Fibroblast of pulmonary artery (primary cell): Measurements from ENCODE around the gene SPRR2B.
"Not testable (repeated sequence)": the region's sequence is repeated elsewhere in the genome, so short reads cannot be mapped to it uniquely, and the experiment has no call there.

Source experiments
- DNase-seq: peaks from one replicate; pipeline ENCODE4 v3.0.0-alpha.2; 2010; ENCODE audit warnings: low read depth
- H3K4me3 ChIP-seq: replicated peaks from 2 replicates; pipeline ENCODE4 v1.5.1; 2011; ENCODE audit warnings: low read depth, mild to moderate bottlenecking, control low read depth, low read length, moderate library complexity
- TF ChIP-seq, protein P1 (sequence below): IDR thresholded peaks from 2 replicates; pipeline ENCODE4 v1.5.1; 2011; ENCODE audit warnings: mild to moderate bottlenecking, control low read depth, low read length, inconsistent platforms; ENCODE audit errors: missing control alignments

The SPRR2B gene

DNA sequence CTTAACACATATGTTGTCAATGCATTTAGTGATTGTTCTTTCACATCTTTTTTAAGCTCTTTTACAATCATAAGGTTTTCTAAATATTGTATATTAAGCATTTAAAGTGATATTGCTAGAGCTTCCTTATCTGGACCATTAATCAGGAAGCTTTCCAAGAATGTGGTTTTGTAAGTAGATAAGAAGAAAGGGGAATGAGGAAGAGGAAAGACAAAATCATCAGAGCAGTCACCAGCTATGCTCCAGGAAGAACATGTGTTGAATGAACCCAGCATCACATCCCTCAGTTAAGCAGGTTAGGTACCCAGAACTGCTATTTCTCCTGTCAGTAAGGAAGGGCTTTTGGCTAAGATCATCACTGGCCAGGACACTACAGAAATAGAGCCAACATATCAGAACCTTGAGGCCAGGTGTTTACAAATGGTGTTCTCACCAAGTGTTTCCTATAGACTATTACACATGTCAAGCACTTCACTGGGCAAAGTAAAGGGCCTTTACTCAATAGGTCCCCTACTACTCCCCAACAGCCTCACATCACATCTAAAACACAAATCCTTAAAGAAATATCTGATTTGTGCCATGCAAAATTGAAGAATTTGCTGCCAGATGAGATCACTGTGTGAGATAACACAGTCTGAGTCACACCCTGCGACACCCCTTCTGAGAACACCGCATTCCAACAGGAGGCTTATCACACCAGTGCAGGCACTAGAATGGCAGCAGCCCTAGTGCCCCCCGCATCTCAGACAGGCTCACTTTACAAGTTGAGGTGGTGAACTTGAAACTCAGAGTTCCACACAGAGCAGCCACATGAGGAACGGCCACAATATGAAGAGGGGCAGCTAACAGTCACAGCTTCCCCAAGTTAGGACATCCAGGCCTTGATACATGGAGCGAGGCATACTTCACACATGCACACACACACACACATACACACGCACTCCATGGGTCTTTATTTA, 12.3 kb downstream of the SPRR2B start:
- TF ChIP-seq, protein P1, sequence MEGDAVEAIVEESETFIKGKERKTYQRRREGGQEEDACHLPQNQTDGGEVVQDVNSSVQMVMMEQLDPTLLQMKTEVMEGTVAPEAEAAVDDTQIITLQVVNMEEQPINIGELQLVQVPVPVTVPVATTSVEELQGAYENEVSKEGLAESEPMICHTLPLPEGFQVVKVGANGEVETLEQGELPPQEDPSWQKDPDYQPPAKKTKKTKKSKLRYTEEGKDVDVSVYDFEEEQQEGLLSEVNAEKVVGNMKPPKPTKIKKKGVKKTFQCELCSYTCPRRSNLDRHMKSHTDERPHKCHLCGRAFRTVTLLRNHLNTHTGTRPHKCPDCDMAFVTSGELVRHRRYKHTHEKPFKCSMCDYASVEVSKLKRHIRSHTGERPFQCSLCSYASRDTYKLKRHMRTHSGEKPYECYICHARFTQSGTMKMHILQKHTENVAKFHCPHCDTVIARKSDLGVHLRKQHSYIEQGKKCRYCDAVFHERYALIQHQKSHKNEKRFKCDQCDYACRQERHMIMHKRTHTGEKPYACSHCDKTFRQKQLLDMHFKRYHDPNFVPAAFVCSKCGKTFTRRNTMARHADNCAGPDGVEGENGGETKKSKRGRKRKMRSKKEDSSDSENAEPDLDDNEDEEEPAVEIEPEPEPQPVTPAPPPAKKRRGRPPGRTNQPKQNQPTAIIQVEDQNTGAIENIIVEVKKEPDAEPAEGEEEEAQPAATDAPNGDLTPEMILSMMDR = no peak
- H3K4me3 ChIP-seq = no peak overlapping the region
- DNase-seq = no peak

DNA sequence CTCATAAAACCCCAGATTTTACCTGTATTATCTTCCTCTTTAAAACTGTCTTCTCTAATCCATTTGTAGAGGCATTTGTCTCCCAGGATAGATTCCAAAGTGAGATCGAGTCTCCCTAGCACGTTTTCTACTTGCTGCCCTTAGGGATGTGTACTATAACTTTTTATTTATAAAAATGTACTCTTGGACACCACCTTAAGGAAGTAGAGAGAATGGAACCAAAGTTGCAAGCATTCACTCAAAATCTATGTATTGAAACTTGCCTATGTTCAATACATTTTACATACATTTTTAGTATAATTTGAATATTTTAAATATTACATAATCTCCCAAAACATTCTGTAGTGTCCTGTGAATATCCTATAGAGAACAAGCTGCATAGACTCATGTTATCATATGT, 13.3 kb downstream of the SPRR2B start:
- no peak for DNase-seq
- TF ChIP-seq, protein P1 = no peak
- H3K4me3 ChIP-seq = no peak overlapping the region

DNA sequence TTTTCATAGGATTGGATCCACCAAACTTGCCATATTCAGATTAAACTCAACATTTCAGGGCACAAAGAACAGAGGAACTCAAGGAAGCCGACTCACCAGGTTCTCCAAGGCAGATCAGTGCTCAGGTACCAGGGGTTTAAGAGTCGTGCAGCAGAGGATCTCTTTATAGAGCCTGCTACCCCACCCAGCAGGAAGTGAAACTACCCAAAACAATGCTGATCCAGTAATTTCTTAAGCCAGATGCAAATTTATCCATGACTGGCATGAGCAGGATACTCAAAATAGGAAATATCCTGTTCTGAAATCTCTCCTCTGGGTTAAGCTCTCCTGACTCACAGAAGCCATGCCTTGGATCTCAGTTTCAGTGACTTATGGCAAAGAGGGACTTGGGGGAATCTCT, 14.0 kb downstream of the SPRR2B start, which contains the start of gene SPRR2A:
Gene SPRR2A (minus strand): TSS at position 138 of the 400 bp plus-strand sequence. CDS start 777 bp downstream, outside the sequence.
- TF ChIP-seq, protein P1 = no peak
- no peak within 1 kb of the TSS for H3K4me3 ChIP-seq
- no peak for DNase-seq

DNA sequence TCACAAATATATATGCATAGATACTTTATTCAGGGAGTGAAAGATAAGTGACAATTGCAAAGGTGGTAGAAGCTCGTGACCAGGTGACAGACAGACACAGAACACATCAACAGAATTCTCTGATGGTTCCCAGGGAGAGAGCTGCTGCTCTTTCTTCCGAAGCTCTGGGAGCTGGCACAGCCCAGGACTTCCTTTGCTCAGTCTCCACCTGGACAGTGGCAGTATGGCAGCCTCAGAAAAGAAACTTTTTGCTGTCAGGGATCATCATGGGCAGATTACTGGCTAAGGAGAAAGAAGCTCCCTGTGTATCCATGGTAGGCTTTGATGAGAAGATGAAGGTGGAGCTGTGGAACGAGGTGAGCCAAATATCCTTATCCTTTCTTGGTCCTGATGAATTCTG, 15.3 kb downstream of the SPRR2B start:
- DNase-seq, H3K4me3 ChIP-seq: not testable (repeated sequence)

DNA sequence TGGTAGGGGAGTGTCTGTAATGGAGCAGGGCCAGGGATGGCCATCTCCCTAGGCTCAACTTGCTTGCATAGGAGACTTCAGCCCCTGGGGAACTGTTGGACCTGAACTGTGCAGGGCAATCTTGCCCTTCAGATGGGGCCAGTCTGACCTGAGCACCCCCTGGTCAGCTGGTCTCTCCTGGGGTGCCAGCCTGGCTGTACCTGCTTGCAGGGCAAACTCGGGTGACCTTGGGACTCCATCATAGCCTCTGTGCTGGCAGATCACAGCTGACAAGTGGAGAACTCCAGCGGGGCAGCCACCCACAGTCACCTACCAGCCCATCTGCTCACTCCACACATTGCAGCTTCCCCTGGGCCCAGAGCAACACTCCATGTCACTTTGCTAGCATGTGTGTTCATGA, 22.2 kb downstream of the SPRR2B start:
- no peak overlapping the region for H3K4me3 ChIP-seq
- DNase-seq = no peak
- TF ChIP-seq, protein P1 = no peak

DNA sequence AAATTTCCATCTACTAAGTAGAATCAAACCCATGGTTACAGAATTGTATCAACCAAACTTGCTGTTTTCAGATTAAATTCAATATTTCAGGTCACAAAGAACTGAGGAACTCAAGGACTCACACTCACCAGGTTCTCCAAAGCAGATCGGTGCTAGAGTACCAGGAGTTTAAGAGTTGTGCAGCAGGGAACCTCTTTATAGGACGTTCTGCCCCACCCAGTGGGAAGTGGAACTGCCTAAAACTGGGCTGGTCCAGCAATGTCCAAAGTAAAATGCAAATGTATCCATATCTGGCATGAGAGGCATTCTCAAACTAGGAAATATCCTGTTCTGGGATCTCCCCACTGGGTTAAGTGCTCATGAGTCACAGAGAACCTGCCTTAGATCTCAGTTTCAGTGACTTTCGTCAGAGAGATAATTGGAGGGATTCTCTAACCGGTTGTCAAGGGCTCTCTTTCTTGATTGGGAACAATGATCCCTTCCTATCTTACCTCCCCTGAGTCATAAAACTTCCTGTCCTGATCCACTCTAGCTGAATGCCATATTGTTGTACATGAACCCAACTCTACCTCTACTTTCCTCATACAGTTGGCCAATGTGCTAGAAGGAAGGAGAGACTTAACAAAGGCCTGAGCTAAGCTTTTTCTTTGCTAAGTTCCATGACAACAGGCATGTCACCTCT, 30.3 kb downstream of the SPRR2B start, which contains the start of gene SPRR2D:
Gene SPRR2D (minus strand): TSS at position 171 of the 682 bp plus-strand sequence. CDS start 774 bp downstream, outside the sequence.
- no peak within 1 kb of the TSS for H3K4me3 ChIP-seq
- TF ChIP-seq, protein P1 = no peak
- no peak for DNase-seq

DNA sequence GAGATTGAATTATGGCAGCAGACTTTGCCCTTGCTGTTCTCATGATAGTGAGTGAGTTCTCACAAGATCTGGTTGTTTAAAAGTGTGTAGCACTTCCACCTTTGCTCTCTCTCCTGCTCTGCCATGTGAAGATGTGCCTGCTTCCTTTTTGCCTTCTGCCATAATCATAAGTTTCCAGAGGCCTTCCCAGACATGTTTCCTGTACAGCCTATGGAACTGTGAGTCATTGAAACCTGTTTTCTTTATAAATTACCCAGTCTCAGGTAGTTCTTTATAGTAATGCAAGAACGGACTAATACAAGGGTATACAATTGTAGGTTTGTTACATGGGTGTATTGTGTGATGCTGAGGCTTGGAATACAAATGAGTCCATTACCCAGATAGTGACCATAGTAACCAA, 36.2 kb downstream of the SPRR2B start:
- TF ChIP-seq, protein P1 = no peak
- no peak overlapping the region for H3K4me3 ChIP-seq
- no peak for DNase-seq
